Parathyroid adenoma (tissue), 2 donors: ENCODE measurements around the gene XRCC3.

Experiments
- H2AFZ ChIP-seq: fragments of 300-600 bp; sonication (generic); one replicate; pipeline ENCODE4 v1.7.0; 2017; ENCODE audit warnings: antibody characterized with exemption, mild to moderate bottlenecking
- H3K27ac ChIP-seq: fragments of 300-600 bp; sonication (generic); one replicate; pipeline ENCODE4 v1.7.0; 2017
- H3K27me3 ChIP-seq: fragments of 300-600 bp; sonication (generic); one replicate; pipeline ENCODE4 v1.7.0; 2017; ENCODE audit warnings: low read length; ENCODE audit not compliant: control insufficient read depth, insufficient read depth
- H3K36me3 ChIP-seq: fragments of 300-600 bp; sonication (generic); one replicate; pipeline ENCODE4 v1.7.0; 2017; ENCODE audit warnings: low read length; ENCODE audit not compliant: control insufficient read depth, insufficient read depth
- H3K4me1 ChIP-seq: fragments of 300-600 bp; sonication (generic); one replicate; pipeline ENCODE4 v1.7.0; 2017; ENCODE audit warnings: control low read depth
- H3K4me2 ChIP-seq: fragments of 300-600 bp; sonication (generic); one replicate; pipeline ENCODE4 v1.7.0; 2017; ENCODE audit warnings: low read length
- H3K4me3 ChIP-seq: fragments of 300-600 bp; sonication (generic); one replicate; pipeline ENCODE4 v1.7.0; 2017; ENCODE audit warnings: low read depth, low read length
- H3K79me2 ChIP-seq: fragments of 300-600 bp; sonication (generic); one replicate; pipeline ENCODE4 v1.7.0; 2017; ENCODE audit warnings: control low read depth
- H3K9ac ChIP-seq: fragments of 300-600 bp; sonication (generic); one replicate; pipeline ENCODE4 v1.7.0; 2017; ENCODE audit warnings: mild to moderate bottlenecking
- H3K9me3 ChIP-seq: fragments of 300-600 bp; sonication (generic); one replicate; pipeline ENCODE4 v1.7.0; 2017; ENCODE audit warnings: low read length; ENCODE audit not compliant: control insufficient read depth
- CTCF ChIP-seq: fragments of 300-600 bp; sonication (generic); IDR thresholded peaks from one replicate; pipeline ENCODE4 v1.7.0; 2017; ENCODE audit warnings: antibody characterized with exemption, mild to moderate bottlenecking
- donor health status: primary hyperparathyroidism.

Gene XRCC3

GRCh38 chr14:103699901-103700752 is 15.1 kb downstream of the XRCC3 start:
- H3K27ac ChIP-seq = no peak overlapping the region
- no peak overlapping the region for H3K4me3 ChIP-seq
- H3K9me3 ChIP-seq = no peaks in the 10 kb centered on the region
- no peak for TF ChIP-seq CTCF
- no peaks in the 10 kb centered on the region for H3K27me3 ChIP-seq
- no peak overlapping the region for H2AFZ ChIP-seq
- H3K36me3 ChIP-seq = no peaks in the 10 kb centered on the region
- no peak overlapping the region for H3K9ac ChIP-seq
- H3K79me2 ChIP-seq = peaks cover 12% of the 10 kb centered on the region
- H3K4me1 ChIP-seq = no peaks in the 10 kb centered on the region
- H3K4me2 ChIP-seq = no peak overlapping the region

- H3K4me3 ChIP-seq = no peak overlapping the region
- peaks cover 17% of the 10 kb centered on the region for H3K79me2 ChIP-seq
- no peaks in the 10 kb centered on the region for H3K4me1 ChIP-seq
- no peak overlapping the region for H3K4me2 ChIP-seq
- H3K27ac ChIP-seq = no peak overlapping the region
- no peak for TF ChIP-seq CTCF
- H3K9me3 ChIP-seq = no peaks in the 10 kb centered on the region
- no peak overlapping the region for H3K9ac ChIP-seq
- H3K27me3 ChIP-seq = no peaks in the 10 kb centered on the region
- H2AFZ ChIP-seq = no peak overlapping the region
- no peaks in the 10 kb centered on the region for H3K36me3 ChIP-seq
Measured at GRCh38 chr14:103699261-103699661, 16.0 kb downstream of the XRCC3 start.

- H3K27ac ChIP-seq = no peak overlapping the region
- no peaks in the 10 kb centered on the region for H3K9me3 ChIP-seq
- H3K4me1 ChIP-seq = no peaks in the 10 kb centered on the region
- H3K36me3 ChIP-seq = no peaks in the 10 kb centered on the region
- no peak for TF ChIP-seq CTCF
- H3K9ac ChIP-seq = no peak overlapping the region
- H3K4me3 ChIP-seq = no peak overlapping the region
- H2AFZ ChIP-seq = no peak overlapping the region
- no peak overlapping the region for H3K4me2 ChIP-seq
- peaks cover 20% of the 10 kb centered on the region for H3K79me2 ChIP-seq
- H3K27me3 ChIP-seq = no peaks in the 10 kb centered on the region
Measured at GRCh38 chr14:103698380-103699260, 16.6 kb downstream of the XRCC3 start.

- Histone ChIP-seq H3K9ac (no peak overlapping the region), H3K27ac (no peak overlapping the region), H3K4me2 (no peak overlapping the region), H3K36me3 (no peaks in the 10 kb centered on the region), H3K79me2 (peaks cover 23% of the 10 kb centered on the region), H3K9me3 (no peaks in the 10 kb centered on the region), H2AFZ (no peak overlapping the region), H3K4me1 (no peaks in the 10 kb centered on the region), H3K27me3 (no peaks in the 10 kb centered on the region), H3K4me3 (no peak overlapping the region)
- TF ChIP-seq CTCF = no peak
Measured at GRCh38 chr14:103697603-103698379, 17.5 kb downstream of the XRCC3 start.
